Erythroblast (primary cell): Measurements from ENCODE around the gene OTUD4.

Source experiments
- GATA1 ChIP-seq: IDR thresholded peaks from 2 replicates; pipeline ENCODE4 v1.6.1; 2011; ENCODE audit warnings: low read depth, mild to moderate bottlenecking, control low read depth, low read length, moderate library complexity
- POLR2A ChIP-seq: IDR thresholded peaks from 2 replicates; pipeline ENCODE4 v1.6.1; 2011; ENCODE audit warnings: mild to moderate bottlenecking, low read length

DNA sequence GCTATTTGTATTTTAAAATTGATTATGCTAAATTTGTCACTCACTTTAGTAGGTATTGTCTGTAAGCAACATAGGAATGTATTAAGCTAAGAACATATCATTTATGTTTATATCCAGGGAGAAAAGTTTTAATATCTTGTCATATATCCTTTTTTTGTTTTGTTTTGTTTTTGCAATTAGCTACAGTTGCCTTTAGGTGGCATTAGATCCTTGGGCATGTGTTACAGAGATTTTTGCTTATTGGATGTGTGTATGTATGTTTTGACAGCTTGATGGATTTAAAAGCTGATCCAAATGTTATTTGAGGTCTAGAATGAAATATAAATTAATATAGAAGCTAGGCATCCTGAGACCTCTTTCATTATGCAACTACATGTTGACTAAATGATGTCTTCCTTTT is 36.1 kb upstream of the OTUD4 start:
- TF ChIP-seq POLR2A (no peak), GATA1 (no peak)
